EL (cell line): ENCODE measurements around the gene RBPJL.
A peak's percentile ranks its signal among the peaks of the same experiment; 100 is the strongest.

Experiments used
- DNase-seq: peaks from one replicate; pipeline ENCODE4 v3.0.0-alpha.2; 2016

RBPJL gene

DNA sequence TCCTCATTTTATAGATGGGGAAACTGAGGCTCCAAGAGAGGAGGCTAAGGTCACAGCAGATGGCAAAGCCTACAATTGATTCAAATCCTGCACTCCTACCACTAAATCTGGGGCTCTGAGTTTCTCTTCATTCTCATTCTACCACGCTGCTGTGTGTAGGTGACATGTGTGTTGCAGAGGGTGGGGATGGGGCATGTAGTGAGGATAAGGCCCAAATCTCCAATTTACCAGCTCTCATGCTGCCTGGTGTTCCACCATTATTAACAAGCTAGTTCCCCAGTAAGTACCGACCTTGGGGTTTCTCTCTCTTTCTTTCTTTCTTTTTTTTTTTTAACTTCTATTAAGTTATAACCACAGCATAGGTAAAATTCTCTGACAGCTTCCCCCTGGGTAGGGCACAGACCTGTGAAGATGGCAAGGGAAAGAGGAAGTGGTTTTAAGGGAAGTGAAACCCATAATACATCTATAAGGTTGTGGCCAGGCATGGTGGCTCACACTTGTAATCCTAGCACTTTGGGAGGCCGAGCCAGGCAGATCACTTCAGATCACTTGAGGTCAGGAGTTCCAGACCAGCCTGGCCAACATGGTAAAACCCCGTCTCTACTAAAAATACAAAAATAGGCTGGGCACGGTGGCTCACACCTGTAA is 14.4 kb downstream of the RBPJL start:
- DNase-seq, result no peak

DNA sequence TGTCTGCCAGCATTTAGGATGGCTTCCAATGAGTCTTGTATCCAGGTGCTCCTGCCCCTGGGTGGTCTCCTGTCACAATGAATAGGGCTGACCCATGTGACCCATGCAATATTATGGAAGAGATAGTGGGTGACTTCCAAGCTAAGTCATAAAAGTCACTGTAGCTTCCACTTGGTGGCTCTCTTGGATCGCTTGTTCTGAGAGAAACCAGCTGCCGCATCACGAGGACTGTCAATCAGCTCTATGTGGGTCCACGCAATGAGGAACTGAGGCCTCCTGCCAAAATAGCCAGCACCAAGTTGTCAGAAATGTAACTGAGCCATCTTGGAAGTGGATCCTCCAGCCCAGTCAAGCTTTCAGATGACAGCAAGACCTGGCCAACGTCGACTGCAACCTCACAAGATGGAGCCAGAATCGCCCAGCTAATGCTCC is 16.3 kb downstream of the RBPJL start:
- DNase-seq, result peak; percentile 34

DNA sequence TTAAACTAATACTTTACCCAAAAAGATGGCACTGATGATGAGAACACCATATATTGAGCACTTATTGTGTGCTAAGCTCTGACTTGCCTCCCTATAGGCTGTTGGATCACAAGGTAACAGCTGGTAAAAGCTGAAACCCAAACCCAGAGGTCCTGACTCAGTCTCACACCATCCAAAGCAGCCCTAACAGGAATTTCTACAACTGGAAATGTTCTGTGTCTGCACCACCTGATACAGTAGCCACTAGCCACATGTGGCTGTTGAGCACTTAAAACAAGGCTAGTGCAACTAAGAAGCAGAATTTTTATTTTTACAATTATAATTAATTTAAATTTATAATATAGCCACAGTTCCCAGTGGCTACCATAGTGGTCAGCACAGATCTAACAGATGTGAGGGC is 17.1 kb downstream of the RBPJL start:
- no peak for DNase-seq

DNA sequence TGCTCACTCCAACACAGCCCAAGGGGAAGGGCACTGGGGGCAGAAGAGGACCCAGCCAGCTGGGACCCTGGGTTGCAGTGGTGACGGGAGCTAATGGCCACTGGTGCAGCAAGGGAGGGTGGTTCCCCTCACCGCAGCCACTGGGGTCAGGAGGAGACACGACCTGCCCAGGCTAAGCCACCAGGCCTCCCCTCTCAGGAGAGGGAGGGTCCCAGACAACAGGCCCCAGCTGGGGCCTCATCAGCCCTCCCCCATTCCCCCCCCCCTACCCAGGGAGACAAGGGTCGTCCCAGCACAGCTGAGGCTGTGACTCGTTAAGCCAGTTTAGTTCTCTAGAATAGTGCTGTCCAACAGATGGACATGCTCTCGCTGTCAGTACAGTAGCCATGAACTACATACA is 18.7 kb downstream of the RBPJL start:
- DNase-seq, result no peak

DNA sequence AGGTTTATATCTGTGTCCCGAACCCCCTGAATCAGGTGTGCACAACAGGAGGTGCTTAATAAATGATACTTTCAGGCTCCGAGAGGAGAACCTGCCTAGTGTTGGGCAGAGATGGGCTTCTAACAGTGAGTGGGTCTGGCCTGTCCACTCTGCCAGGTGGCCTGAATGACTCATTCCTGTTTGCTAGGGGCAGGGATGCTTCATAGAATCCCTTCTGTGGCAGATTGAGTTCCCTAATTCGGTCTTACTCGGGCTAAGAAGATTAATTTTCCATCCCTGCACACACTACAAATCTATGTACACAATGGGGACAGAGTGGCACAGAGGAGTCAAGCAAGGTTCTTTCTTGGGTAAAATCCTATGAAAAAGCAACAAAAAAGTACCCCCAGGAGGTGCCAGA is 21.8 kb downstream of the RBPJL start:
- DNase-seq, result no peak

DNA sequence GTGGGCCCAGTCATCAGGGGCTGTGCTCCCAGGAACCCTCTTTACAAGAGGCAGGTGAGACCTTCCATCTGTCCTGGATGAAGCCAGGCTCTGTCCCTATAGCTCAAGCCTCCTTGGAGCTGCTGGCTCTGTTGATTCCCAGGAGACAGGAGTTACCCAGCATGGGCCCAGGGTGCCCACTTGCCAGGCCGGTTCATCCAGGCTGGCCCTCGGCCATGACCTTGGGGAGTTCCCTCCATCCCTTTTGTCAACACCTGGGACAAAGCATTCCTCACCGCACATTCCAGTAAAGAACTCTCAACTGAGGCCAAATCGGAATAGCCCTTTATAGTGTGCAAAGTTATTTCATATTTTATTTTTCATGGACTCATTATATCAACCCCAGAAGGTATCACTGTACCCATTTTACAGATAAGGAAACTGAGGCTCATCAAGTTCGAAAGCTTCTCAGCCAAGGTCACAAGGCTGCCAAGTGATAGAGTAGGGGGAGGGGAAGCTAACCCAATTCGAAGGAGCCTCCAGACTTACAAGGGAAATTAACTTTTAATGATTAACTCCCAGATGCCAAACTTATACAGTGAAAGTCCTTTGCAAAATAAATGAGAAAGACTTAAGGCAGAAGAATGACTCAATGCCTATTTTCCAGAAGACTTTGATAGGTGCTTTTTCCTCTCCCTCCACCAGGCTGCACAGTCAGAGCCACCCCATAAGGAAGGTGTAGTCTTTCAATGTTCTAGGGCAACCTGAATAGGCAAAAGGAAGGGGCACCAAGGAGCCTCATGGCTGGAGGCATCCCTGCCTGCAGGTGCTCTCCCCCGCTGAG is 23.1 kb downstream of the RBPJL start:
- DNase-seq, result no peak

DNA sequence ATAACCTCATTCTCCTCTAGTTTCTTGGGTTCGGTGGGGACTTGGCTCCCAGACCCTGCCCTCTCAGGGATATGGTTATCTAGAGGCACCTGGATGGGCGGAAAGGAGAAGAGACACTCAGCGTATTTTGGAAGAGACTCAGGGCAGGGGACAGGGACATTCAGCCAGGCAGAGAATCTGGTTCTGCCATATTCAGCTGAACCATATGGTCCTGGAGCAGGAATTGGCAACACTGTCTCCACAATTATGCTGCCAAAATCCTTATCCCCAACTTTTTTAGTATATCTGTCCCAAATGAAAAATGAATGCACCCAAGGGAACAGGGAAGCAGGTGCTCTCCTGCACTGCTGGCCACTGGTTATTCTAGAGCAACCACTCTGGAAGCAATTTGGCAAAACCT is 23.8 kb downstream of the RBPJL start:
- DNase-seq, result no peak

DNA sequence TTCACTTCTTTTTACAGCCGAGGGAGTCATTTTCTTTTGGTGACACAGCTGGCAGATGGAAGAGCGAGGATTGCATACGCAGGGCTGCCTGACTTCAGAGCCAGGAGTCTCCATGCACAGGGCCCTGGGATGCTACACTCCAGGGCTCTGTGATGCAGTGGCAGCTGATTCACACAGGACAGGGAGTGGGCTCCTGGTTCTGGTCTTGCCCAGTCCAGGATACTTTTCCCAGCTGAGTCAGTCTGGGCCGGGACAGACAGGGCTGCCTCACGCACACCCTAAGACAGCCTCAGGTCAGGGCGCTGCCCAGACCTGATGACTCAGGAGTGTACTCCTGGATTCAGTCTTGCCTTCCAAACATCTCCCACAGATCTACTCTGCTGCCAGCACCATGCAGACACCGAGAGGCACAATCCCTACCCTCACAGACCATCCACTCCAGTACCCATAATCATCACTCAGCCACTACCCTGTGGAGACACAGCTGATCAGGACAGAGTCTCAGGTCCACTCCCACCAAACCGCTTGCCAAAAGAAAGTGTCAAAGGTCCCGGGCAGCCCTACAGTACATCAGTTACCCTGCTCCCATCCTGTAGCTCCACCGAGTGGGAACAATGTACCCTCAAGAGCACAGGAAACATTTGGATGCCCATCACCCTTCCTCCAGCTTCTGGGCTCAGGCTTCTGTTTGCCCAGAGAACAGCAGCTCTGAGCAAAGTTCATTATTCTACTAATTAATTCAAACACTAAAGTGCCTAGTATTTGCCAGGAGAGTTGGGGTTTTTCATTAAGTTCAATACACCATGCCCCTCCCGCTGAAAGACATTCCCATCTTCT is 30.1 kb downstream of the RBPJL start:
- DNase-seq, result peak; percentile 96

DNA sequence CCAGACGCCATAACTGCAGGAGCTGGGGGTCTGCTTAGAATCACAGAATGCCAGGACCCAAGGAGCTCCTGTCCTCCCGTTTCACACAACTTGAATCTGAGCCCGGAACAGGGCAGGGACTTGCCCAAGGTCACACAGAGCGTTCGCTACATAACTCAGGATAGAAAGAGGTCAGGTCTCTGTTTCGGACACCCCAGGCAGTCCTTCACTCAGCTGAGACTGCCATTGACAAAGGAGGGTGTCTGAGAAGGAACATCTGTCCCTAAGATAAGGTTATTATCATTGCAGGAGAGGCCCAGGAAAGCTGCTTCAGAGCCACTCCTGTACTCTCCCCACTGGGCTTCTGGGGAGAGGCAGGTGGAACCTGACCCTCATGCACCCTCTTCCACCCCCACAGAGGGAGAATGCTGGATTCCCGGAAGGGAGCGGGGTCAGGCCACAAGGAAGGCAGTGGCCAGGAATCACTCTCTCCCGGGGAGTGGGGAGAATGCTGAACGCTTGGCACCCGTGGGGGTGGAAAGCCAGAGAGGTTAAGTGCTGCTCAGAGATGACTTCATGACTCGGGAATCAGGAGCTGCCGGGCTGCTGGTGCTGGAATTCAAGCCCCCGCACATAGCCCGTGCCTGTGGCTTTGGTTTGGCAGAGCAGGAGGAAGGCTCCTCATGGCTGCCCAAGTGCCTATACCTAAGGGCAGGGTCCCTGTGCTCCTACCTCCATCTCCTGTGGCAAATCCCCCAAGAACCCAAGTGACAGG is 30.9 kb downstream of the RBPJL start:
- DNase-seq, result peak; percentile 98

DNA sequence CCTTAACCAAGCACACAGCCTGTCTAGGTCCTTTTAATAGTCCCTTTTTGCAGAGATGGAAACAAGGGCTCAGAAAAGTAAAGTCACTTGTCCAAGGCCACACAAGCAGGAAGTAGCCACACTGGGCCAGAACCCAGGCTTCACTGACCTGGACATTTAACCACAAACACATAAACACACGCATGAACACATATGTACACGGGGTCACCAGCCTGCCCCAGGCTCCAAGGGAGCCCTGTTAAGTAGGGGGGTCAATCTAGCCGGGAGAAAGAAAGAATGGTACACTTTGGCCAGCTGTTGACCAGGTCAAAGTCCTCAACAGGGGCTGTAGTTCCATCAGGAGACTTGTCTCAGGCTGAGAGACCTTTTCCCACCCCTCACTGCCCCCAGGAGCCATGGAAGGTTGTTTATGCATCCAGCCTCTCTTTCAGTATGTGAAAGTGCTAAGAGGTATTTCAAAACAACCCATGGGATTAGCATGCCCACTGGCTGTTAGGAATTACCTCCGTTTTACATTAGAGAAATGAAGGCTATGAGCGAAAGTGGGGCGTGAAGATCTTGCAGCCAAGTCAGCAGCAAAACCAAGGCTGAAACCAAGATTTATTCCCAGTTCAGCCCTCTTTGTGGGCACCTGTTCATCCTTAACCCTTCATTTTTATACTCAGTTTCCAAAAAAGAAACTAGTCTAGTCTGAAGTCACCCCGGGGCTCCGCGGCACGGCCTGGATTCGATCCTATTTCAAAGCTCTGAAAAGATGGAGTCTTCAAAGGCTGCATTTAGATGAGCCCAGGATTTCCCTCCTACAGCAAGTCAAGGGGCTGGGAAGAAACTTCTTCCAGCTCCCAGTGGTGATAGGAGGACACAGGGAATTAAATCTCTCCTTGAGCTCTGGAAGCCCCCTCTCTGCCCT is 31.7 kb downstream of the RBPJL start:
- no peak for DNase-seq

DNA sequence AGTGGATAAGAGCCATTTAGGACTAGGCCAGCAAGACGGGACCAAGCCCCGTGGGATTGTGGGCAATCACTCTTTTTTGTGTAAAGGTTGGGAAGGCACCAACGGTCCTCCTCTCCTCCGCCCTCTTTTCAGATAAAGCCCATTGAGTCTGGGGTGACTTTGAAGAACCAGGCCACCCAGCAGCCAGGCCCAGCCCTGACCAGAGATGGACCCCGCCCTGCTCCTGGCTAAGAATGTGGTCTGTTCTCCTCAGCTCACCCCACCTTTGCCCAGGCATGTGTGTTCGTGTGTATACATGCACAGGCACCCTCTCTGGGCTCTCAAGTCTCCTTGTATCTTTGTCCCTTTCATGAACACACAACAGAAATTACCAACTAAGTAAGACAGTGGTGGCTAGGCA is 32.4 kb downstream of the RBPJL start:
- DNase-seq, result no peak

DNA sequence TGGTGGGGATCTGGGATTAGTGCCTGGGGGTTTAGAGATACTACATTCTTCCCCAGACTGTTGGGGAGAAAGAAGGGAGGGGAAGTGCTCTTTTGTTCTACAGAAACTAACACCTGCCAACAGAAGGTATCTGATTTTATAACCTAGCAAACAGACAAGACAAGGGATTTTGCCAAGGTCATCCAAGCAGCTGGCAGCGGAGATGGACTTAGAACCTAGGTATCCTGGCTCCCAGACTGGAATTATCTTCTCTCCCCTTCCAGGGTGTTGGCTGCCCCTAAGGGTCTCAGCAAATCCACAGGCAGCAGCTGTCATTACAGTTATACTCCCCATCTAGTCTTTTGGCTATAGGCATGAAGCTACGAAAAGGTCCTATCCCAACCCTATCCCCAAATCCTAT is 33.2 kb downstream of the RBPJL start:
- no peak for DNase-seq

DNA sequence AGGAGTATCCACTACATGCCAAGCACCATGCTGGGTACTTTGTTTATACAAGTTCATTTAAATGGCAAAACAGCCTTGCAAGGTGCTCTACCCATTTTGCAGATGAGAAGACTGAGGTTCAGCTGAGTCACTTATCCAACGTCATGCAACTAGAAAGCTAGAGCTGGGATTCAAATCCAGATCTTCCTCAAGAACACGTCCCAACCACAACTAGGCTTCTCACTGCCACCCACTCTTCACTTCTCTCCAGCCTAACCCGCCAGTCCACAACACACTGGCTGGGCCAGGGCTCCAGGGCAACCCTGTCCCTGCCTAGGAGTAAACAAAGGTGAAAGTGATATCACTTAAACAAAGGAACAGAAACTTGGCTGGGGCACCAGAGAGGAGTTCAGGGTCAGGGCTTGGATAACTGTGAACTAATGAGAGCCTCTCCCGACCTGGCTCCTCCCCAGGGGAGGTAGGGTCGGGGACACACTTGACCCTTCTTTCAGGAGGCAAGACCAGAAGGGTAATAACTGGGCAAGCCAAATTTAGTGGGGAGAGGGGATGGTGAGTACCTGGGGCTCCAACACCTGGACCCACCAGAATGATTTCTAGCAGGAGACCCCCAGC is 33.7 kb downstream of the RBPJL start:
- no peak for DNase-seq

DNA sequence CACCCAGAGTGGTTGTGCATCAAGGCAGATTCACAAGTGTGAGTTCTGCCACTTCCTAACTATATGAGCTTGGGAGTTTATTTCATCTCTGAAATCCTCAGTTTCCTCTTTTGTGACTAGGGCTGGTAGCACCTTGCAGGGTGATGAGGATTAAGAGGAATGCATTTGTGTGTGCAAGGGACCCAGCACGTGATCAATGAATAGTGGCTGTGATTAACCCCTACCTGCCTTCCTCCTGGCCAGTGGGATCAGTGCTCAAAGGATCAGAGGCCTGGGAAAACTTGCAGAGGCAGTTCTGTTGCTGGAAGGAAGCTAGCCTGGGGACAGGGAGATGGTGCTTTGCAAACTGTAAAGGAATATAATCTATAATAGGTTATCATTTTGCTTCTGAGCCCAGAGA is 34.3 kb downstream of the RBPJL start:
- no peak for DNase-seq

DNA sequence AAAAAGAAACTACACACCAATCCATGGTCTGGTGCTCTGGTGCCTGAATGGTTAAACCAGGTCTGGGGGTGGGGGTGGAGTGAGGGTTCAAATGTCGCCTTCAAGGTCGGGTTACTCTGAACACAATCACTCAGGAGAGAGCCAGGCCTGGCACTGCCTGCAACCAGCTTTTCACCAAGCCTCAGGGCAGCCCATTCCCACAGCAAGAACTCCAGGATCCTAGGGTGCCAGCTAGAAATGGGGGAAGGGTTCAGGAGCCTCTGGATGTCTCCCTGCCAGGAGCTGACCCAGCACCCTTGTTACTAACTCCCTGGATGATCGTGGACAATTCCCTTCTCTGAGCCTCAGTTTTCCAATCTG is 34.9 kb downstream of the RBPJL start:
- DNase-seq, result no peak

DNA sequence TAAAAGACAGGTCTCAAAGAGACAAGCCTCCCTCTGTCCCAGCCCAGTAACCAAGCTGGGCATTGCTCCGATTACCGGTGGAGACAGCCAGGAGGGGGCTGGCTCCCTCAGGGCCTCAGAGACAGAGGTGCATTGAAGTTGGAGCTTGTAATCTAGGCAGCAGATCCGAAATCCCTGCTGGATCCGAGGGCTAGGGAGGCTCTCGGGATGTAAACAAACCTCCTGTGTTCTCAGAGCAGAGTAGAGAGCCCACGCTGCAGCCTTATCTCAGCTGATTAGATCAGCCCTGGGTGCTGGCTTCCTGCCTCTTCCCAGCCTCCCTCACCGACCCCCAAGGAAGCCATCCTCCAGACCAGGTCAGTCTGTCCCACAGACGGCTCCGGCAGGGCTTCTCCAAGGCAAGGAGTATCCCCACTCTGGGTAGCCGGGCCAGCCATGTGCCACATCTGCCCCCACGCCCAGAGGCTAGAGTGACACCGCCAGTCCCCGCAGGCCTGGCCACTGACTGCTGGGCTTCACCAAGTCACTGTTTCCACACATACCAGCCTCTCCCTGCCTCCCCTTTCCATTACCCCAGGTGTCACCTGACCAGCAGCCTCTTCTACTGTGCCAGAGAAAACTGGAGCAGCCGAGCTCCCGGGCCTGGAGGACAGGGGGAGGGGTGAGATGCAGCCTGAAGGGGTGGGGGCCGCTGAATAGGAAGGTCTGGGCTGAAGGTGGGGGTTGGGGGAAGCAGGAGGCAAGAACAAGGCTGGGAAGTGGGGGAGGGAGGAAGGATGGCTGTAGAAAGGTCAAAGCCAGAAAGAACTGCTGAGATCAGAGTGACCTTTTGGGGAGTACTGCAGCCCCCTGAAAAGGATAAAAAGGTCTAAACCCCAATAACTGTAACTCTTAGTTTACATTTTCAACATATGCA is 35.6 kb downstream of the RBPJL start:
- DNase-seq, result peak; percentile 62

DNA sequence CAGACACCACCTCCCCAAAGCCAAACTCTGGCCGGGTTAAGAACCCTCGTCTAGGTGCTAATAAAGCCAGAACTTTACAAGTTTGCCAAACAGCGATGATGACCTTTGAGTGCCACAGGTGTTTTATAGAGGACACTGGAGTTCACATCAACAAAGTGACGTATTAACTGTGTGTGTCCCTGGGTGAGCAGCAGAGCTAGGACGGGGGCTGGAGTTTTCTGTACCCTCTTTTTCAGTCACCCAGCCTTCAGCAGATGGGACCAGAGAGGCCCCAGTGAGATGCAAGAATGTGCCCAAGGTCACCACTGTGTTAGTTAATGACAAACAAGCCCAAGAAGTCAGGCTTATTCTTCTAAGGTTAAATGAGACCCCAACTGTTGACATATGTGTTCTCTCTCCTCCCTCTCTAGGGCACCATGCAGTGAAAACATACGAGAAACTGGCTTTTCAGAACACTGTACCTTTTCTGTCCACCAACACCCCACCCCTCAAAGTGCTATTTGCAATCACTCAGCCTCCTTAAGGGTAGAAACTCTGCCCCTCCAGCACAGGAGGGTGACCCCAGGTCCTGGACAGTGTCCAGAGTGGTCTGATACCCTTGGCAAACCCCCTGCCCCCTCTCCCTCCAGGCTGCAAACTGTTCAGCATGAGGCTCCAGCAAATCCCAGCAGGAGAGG is 36.4 kb downstream of the RBPJL start:
- no peak for DNase-seq

DNA sequence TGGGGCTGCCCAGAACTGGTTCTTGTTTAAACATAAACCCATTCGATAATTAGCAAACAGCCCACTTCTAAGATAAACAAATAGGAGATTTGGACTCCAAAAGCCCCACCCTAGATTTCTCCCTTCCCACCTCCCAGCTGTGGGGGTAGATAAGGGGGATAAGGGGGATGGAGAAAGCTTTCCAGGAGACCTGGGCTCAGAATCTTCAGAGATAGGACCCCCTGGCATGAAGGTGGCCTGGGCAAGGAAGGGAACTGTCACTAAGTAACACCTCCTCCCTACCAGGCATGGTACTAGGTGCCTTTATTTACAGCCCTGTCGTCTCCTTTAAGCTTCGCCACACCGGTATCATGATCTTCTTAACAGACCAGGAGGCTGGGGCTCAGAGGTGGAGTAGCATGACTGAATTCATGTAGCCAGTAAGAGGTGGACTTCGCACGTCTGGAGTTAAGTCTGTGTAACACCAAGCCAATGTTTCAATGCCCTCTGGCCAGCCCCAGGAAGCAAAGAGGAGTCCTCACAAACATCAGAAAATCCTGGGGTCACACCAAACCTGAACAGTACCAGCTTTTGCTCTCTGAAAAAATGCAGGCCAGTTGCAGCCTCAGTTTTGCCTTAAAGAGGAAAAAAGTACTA is 37.0 kb downstream of the RBPJL start:
- no peak for DNase-seq

DNA sequence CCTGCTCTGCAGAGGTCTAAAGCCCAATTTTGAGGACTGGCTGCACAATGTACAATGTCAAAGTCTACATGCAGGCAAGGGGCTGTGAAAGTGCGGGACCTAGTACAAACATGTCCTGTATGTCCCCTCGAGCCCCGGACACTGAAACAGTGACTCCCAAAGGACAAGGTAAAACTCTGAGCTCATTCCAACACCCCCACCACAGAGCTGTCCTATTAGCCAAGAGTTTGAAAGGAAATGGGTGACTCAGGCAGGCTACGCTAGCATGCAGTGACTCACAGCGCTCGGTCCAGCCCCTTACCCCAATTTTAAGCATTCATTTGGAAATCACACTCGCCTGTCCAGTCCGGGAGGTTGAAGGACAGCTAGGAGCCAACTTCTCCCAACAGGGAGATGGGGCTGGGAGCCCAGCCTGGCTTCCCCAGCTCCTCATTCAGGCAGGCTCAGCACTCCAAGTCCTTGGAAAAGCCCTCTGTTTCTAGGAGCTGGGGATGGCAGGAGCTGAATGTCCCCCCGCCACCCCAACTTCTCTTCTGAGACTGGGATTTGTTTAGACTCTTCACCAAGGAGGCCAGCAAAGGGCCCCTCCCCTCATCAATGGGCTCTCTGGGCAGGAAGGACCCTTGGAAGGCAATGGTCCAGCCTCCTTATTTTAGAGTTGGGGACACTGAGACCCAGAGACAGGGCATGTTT is 37.7 kb downstream of the RBPJL start:
- peak; percentile 96 for DNase-seq
